GM18873 (cell line): ENCODE results near the gene SNN.

Experiments
- ATAC-seq: cut with Tn5 transposase; IDR thresholded peaks from one replicate; pipeline ENCODE4 v1.9.1; 2021; ENCODE audit warnings: mild to moderate bottlenecking, moderate library complexity, moderate number of reproducible peaks; ENCODE audit not compliant: unreplicated experiment, low FRiP score

The SNN gene

DNA sequence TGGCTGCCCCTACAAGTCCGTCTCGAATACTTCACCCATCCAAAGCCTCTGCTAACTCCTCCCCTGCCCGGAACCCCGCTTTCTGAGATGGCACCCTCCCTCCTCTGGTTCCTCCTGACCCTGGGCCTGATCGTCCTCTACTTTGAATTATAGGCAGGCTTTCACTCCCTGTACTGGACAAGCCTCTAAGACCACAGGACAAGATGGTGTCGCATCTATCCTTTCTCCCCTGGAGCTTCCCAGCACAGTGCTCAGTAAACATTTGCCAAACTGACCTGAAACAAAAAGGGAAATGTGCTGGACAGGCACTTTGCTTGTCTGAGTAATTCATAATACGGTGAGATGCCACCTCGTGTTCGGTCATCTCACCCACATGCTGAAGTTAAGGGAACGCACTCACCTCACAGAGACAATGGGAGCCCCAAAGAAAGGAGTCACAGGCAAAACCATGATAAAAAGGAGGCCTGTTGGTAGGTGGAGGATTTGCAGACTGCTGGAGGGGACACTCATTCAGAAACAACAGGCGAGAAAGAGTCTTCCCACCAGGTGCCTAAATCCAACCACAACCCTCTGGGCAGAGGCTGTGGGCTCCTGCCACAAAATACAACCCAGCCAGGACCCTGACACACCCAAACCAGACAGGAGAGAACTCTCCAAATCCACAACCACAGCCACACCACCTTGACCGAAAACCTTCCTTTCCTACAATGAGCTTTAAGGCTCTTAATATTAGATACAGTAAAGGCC is 28.2 kb downstream of the SNN start:
- ATAC-seq, result no peak

DNA sequence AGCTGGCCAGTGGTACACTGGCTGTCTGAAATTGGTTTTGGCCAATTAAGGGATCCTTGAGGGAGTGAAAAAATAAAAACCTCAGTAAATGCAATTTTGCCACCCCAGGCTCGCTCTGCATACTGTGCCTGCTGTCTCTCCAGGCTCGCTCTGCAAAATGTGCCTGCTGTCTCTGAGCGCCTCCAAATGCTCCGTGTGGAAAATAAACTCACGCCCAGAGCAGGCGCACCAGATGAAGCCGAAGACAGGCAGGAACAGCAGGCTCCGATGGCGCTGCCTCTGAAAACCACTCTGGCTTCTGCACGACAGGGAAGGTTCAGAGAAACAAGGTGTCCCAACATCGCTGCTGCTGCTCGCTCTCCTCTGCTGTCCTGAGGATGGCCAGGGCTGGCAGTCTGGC is 29.1 kb downstream of the SNN start:
- ATAC-seq, result no peak

GRCh38 chr16:11698271-11698689 is 30.0 kb downstream of the SNN start:
- ATAC-seq, result no peak

DNA sequence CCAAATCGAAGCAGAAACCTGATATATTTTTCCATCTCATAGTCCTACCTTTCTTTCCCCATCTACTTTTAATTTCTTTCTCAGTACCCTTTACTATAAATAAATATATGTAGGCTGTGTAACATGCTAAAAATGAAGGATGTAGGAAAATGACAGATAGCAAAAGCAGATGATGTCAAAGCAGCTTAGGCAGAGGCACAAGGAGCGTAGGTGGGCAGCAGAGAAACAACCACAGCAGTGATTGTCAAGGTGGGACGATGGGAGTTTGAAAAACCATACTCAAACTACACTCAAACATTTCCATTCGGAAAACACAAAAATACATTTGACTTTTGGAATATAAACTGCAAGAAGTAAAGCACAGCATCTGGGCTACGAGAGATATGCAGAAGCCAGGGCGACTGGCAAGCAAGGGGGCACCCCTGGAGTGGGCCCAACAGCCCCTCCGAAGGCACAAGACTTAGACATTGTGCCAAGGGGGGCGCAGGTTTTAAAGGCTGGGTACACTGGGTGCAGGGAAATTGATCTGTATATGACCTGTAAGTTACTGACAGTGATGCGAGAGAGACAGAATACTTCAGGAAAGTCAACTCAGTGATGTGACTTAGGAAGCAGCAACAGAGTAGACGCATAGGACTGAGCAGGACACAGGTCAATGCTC is 31.1 kb downstream of the SNN start:
- no peak for ATAC-seq

GRCh38 chr16:11700264-11701029 is 32.2 kb downstream of the SNN start:
- no peak for ATAC-seq

- no peak for ATAC-seq
These were observed 37.2 kb downstream of the SNN start for GRCh38 chr16:11705311-11706025.

- ATAC-seq, result peak; percentile 52
These were observed 38.0 kb downstream of the SNN start for GRCh38 chr16:11706180-11706742.

- ATAC-seq, result no peak
These were observed 39.5 kb downstream of the SNN start for GRCh38 chr16:11707679-11708197.

GRCh38 chr16:11708421-11708820 is 40.2 kb downstream of the SNN start:
- ATAC-seq, result no peak

- ATAC-seq, result no peak
These were observed 43.4 kb downstream of the SNN start for GRCh38 chr16:11711662-11712061.

DNA sequence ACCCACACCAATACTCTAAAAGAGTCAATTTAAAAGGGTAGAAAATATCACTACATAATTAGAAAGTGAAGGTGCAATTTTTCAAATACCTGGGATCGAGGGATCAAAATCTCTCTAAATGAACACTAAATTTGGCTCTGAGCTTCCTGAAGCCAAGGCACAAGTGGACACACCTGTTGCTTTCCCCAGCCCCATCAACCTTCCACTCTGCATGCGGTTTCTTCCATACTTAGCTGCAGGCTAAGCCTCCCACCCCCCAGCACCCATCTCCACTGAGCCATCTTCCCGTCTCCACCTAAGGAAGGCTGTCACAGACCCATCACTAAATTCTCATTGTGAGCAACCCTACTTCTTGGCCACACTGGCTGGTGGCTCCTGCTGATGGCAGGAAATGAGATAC is 43.9 kb downstream of the SNN start:
- ATAC-seq, result no peak

- no peak for ATAC-seq
These were observed 47.1 kb downstream of the SNN start for GRCh38 chr16:11715246-11715947.

- no peak for ATAC-seq
These were observed 48.1 kb downstream of the SNN start for GRCh38 chr16:11716336-11716735.

- no peak for ATAC-seq
These were observed 49.6 kb downstream of the SNN start for GRCh38 chr16:11717811-11718210.

DNA sequence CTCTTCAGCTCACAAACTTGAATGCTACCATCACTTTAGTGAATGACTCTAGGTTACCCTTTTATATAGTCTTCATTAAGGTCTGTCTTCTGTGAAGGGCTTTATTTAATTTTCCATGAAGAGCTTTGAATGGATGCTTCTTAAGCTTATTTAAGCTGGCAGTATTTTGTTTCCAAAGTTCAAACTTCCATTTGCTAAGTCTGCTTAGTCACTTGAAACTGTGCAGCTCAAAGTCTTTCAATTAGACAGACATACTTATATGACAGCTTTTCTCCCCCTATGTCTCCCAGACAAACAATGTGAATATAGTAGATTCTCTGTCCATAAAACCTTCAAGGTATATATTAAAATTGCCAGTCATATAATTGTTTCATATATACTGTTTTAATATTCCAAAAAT is 50.9 kb downstream of the SNN start:
- no peak for ATAC-seq

GRCh38 chr16:11719762-11720161 is 51.5 kb downstream of the SNN start:
- ATAC-seq, result no peak

DNA sequence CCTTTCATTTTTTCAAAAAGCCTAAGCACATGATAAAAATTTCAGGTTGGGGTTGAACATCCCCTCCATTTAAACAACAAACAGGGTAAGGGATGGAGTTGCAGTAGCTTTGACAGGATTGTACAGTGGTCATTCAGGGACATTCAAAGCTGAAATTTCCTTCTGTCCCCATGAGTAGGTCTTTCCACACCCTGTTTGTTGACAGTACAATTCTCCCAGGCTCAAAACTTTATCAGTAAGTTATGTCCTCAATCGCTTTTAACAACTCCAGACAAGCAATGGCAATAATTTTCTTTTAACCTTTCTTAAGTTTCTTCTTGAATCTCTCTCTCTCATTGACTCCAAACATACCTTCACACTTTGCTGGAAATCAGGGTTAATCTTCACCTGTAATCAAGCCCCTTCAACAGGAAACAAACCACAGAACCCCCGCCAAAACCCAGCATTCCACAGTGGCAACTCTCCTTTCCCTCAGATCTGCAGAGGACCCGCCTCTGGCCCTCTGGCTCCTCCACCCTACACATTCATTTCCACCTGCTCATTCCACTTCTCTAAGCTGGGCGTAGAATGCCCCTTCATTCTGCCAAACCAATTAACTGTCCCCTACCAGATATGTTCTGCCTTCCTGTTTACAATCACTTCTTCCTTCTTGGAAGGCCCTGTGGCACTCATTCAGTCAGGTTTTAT is 53.7 kb downstream of the SNN start:
- ATAC-seq, result no peak

GRCh38 chr16:11722468-11722808 is 54.2 kb downstream of the SNN start:
- ATAC-seq, result no peak

DNA sequence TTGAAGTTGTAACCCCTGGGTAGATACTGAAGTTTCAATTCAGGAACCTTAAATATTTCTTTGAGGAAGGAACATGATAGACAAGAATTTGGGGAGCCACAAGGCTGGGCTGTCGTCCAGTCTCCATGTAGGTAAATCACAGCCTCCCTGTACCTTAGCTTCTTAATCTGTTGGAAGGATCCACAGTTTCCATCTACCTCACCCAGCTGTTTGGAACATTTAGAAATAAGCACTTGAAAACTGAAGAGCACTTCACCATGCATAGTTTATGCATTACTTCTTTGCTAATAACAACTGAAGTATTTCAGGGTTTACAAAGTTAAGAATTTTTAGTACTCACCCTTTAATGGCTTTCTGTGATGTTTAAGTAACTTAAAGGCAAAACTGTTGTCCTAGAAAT is 57.2 kb downstream of the SNN start:
- no peak for ATAC-seq
